Subcutaneous abdominal adipose tissue (tissue), 5 donors: ENCODE measurements around the gene KLHL22.

Experiments
- H3K27ac ChIP-seq: one replicate; pipeline ENCODE4 v1.7.0; 2013; ENCODE audit warnings: low read depth, mild to moderate bottlenecking, inconsistent platforms, low read length, moderate library complexity
- H3K27me3 ChIP-seq, 5 donors: one replicate each; pipeline ENCODE4 v1.7.0; 2013; ENCODE audit warnings: low read length in 5 of 5, inconsistent platforms in 1 of 5; ENCODE audit not compliant: control insufficient read depth in 5 of 5, insufficient read depth in 4 of 5
- H3K36me3 ChIP-seq, 5 donors: one replicate each; pipeline ENCODE4 v1.7.0; 2013; ENCODE audit warnings: low read length in 5 of 5; ENCODE audit not compliant: control insufficient read depth in 5 of 5, insufficient read depth in 5 of 5
- H3K4me1 ChIP-seq, 5 donors: one replicate each; pipeline ENCODE4 v1.7.0; 2013; ENCODE audit warnings: low read length in 5 of 5, mild to moderate bottlenecking in 3 of 5, moderate library complexity in 1 of 5; ENCODE audit not compliant: control insufficient read depth in 5 of 5, insufficient read depth in 5 of 5
- H3K4me3 ChIP-seq, 5 donors: one replicate each; pipeline ENCODE4 v1.7.0; 2013; ENCODE audit warnings: low read length in 5 of 5, low read depth in 1 of 5
- H3K9ac ChIP-seq, 5 donors: one replicate each; pipeline ENCODE4 v1.7.0; 2013; ENCODE audit warnings: low read length in 5 of 5, mild to moderate bottlenecking in 4 of 5, moderate library complexity in 3 of 5
- H3K9me3 ChIP-seq, 5 donors: one replicate each; pipeline ENCODE4 v1.7.0; 2013; ENCODE audit warnings: low read length in 5 of 5; ENCODE audit not compliant: control insufficient read depth in 5 of 5
- donor health status: healthy.
- donor health status: healthy.
- donor health status: healthy.
- donor health status: healthy.
- donor health status: healthy.

Gene KLHL22

GRCh38 chr22:20533095-20533878 is 37.7 kb upstream of the KLHL22 start:
- peaks cover 22 to 55% (median 48%) of the 10 kb centered on the region in 5 donors for H3K4me1 ChIP-seq
- no peaks in the 10 kb centered on the region for H3K27me3 ChIP-seq
- no peaks in the 10 kb centered on the region for H3K9me3 ChIP-seq
- H3K27ac ChIP-seq: peak overlapping the region; percentile 88
- H3K36me3 ChIP-seq: peaks cover 0 to 37% (median 17%) of the 10 kb centered on the region in 5 donors
- H3K9ac ChIP-seq: peak overlapping the region in 2 of 5 donors; percentile 32 to 46
- no peak overlapping the region for H3K4me3 ChIP-seq

GRCh38 chr22:20532256-20532993 is 36.8 kb upstream of the KLHL22 start:
- Histone ChIP-seq H3K4me3 (peak overlapping the region in 1 of 5 donors; percentile 11), H3K27ac (peak overlapping the region; percentile 88), H3K4me1 (peaks cover 22 to 57% (median 48%) of the 10 kb centered on the region in 5 donors), H3K9me3 (no peaks in the 10 kb centered on the region), H3K27me3 (no peaks in the 10 kb centered on the region), H3K9ac (peak overlapping the region in 3 of 5 donors; percentile 16 to 61 (median 48)), H3K36me3 (peaks cover 0 to 33% (median 14%) of the 10 kb centered on the region in 5 donors)

GRCh38 chr22:20531404-20532201 is 36.0 kb upstream of the KLHL22 start:
- Histone ChIP-seq H3K4me3 (peak overlapping the region in 2 of 5 donors; percentile 1 to 11), H3K4me1 (peaks cover 25 to 58% (median 50%) of the 10 kb centered on the region in 5 donors), H3K9ac (peak overlapping the region in 4 of 5 donors; percentile 25 to 61 (median 48)), H3K36me3 (peaks cover 0 to 25% (median 12%) of the 10 kb centered on the region in 5 donors), H3K9me3 (no peaks in the 10 kb centered on the region), H3K27ac (peak overlapping the region; percentile 88), H3K27me3 (no peaks in the 10 kb centered on the region)

- H3K9me3 ChIP-seq: no peaks in the 10 kb centered on the region
- peaks cover 3 to 26% (median 15%) of the 10 kb centered on the region in 5 donors for H3K36me3 ChIP-seq
- H3K4me1 ChIP-seq: peaks cover 28 to 58% (median 50%) of the 10 kb centered on the region in 5 donors
Observed at GRCh38 chr22:20531154-20531403, 35.5 kb upstream of the KLHL22 start.

GRCh38 chr22:20530368-20531153 is 35.0 kb upstream of the KLHL22 start:
- H3K27me3 ChIP-seq: no peaks in the 10 kb centered on the region
- peak overlapping the region in 3 of 5 donors; percentile 25 to 61 (median 48) for H3K9ac ChIP-seq
- no peaks in the 10 kb centered on the region for H3K9me3 ChIP-seq
- H3K36me3 ChIP-seq: peaks cover 4 to 27% (median 15%) of the 10 kb centered on the region in 5 donors
- peak overlapping the region; percentile 88 for H3K27ac ChIP-seq
- H3K4me1 ChIP-seq: peaks cover 28 to 58% (median 50%) of the 10 kb centered on the region in 5 donors
- no peak overlapping the region for H3K4me3 ChIP-seq

More at GRCh38 chr22:20531154-20531403, 35.5 kb upstream of the KLHL22 start:
- no peaks in the 10 kb centered on the region for H3K27me3 ChIP-seq
- H3K27ac ChIP-seq: peak overlapping the region; percentile 88
- no peak overlapping the region for H3K4me3 ChIP-seq
- H3K9ac ChIP-seq: peak overlapping the region in 3 of 5 donors; percentile 25 to 61 (median 48)

- Histone ChIP-seq H3K4me1 (peaks cover 28 to 55% (median 52%) of the 10 kb centered on the region in 5 donors), H3K4me3 (no peak overlapping the region), H3K36me3 (peaks cover 4 to 26% (median 15%) of the 10 kb centered on the region in 5 donors), H3K27me3 (no peaks in the 10 kb centered on the region), H3K27ac (no peak overlapping the region), H3K9ac (no peak overlapping the region), H3K9me3 (no peaks in the 10 kb centered on the region)
Observed at GRCh38 chr22:20528405-20528978, 32.9 kb upstream of the KLHL22 start.

GRCh38 chr22:20526628-20527355 is 31.2 kb upstream of the KLHL22 start:
- peak overlapping the region in 1 of 5 donors; percentile 48 for H3K9ac ChIP-seq
- H3K27ac ChIP-seq: peak overlapping the region; percentile 50
- no peaks in the 10 kb centered on the region for H3K9me3 ChIP-seq
- no peaks in the 10 kb centered on the region for H3K27me3 ChIP-seq
- H3K36me3 ChIP-seq: peaks cover 7 to 35% (median 14%) of the 10 kb centered on the region in 5 donors
- peaks cover 19 to 54% (median 44%) of the 10 kb centered on the region in 5 donors for H3K4me1 ChIP-seq
- H3K4me3 ChIP-seq: no peak overlapping the region

GRCh38 chr22:20526305-20526627 is 30.7 kb upstream of the KLHL22 start:
- peaks cover 15 to 49% (median 39%) of the 10 kb centered on the region in 5 donors for H3K4me1 ChIP-seq

More at GRCh38 chr22:20526305-20526627, 30.7 kb upstream of the KLHL22 start:
- H3K4me3 ChIP-seq: no peak overlapping the region
- H3K27me3 ChIP-seq: no peaks in the 10 kb centered on the region
- H3K9ac ChIP-seq: no peak overlapping the region
- H3K36me3 ChIP-seq: peaks cover 7 to 32% (median 14%) of the 10 kb centered on the region in 5 donors
- H3K9me3 ChIP-seq: no peaks in the 10 kb centered on the region
- H3K27ac ChIP-seq: peak overlapping the region; percentile 50
